Measurements from ENCODE around the gene OGA.
"Not testable (repeated sequence)": the region's sequence is repeated elsewhere in the genome, so short reads cannot be mapped to it uniquely, and the experiment has no call there.

Gene OGA

GRCh38 chr10:101797403-101798059 lies 20.7 kb downstream of the OGA start:
- DNase-seq (ENCODE audit: low read depth): no peak

GRCh38 chr10:101793526-101793925 lies 24.7 kb downstream of the OGA start:
- no peak for DNase-seq (ENCODE audit: low read depth)

GRCh38 chr10:101789686-101790085 lies 28.6 kb downstream of the OGA start:
- no peak for DNase-seq (ENCODE audit: low read depth)

- DNase-seq (ENCODE audit: low read depth): not testable (repeated sequence)
Observed at GRCh38 chr10:101789231-101789630, 29.0 kb downstream of the OGA start.

- DNase-seq (ENCODE audit: low read depth): no peak
Observed at GRCh38 chr10:101785801-101786200, 32.4 kb downstream of the OGA start.

- DNase-seq (ENCODE audit: low read depth): no peak
Observed at GRCh38 chr10:101784558-101784957, 33.7 kb downstream of the OGA start.

- DNase-seq (ENCODE audit: low read depth): no peak
Observed at GRCh38 chr10:101783736-101784118, 34.5 kb downstream of the OGA start.

GRCh38 chr10:101782811-101783735 lies 35.2 kb downstream of the OGA start, which contains the start of gene NPM3:
Gene NPM3 (minus strand): TSS chr10:101783446. CDS start chr10:101783390, 56 bp downstream.
- DNase-seq (ENCODE audit: low read depth): peak; percentile 84

- DNase-seq (ENCODE audit: low read depth): no peak
Observed at GRCh38 chr10:101781984-101782810, 36.0 kb downstream of the OGA start.

- no peak for DNase-seq (ENCODE audit: low read depth)
Observed at GRCh38 chr10:101781655-101781983, 36.6 kb downstream of the OGA start.

- peak; percentile 55 for DNase-seq (ENCODE audit: low read depth)
Observed at GRCh38 chr10:101780818-101781654, 37.2 kb downstream of the OGA start.

- DNase-seq (ENCODE audit: low read depth): no peak
Observed at GRCh38 chr10:101780187-101780817, 37.9 kb downstream of the OGA start.

- DNase-seq (ENCODE audit: low read depth): peak; percentile 72
Observed at GRCh38 chr10:101779544-101780186, 38.6 kb downstream of the OGA start.

GRCh38 chr10:101778781-101779543 lies 39.3 kb downstream of the OGA start:
- DNase-seq (ENCODE audit: low read depth): no peak

GRCh38 chr10:101778151-101778780 lies 40.0 kb downstream of the OGA start:
- no peak for DNase-seq (ENCODE audit: low read depth)

GRCh38 chr10:101777619-101778145 lies 40.6 kb downstream of the OGA start:
- no peak for DNase-seq (ENCODE audit: low read depth)

GRCh38 chr10:101776161-101776817 lies 42.0 kb downstream of the OGA start:
- DNase-seq (ENCODE audit: low read depth): no peak

Data from stimulated activated CD4-positive, alpha-beta T cell treated with anti-CD3 and anti-CD28 coated beads, Interleukin-2, amount 100 ng/mL, for 4 hours (primary cell).